ENCODE measurements around the gene ADIRF. TPM values are rescaled to one million over a fixed set of nuclear protein-coding genes. Genes with fewer than 3 reads are reported as not detected.

ADIRF gene
- total RNA-seq, 2 experiments from 2014 or later: not detected

GRCh38 chr10:86957471-86958115 is 10.7 kb upstream of the ADIRF start, which contains the start of gene MMRN2:
Gene MMRN2 (minus strand): TSS chr10:86957615. CDS start chr10:86957541, 74 bp downstream.
- ChIA-PET POLR2A (no interaction called here), CTCF (interaction anchor here (0.7 to 3.6 kb wide), 3 partner anchors 8 to 657 kb away, joined by 3 to 19 read pairs (median 6); no protein-coding TSS in a partner anchor)
- Mint-ChIP-seq H3K27me3 (no peaks in the 10 kb centered on the region), H3K27ac (no peak within 1 kb of the TSS), H3K4me3 (no peak within 1 kb of the TSS), H3K36me3 (ENCODE audit: low read depth) (no peaks in the 10 kb centered on the region), H3K4me1 (no peaks in the 10 kb centered on the region), H3K9me3 (ENCODE audit: low read depth) (peaks cover 2% of the 10 kb centered on the region)
- intact Hi-C loops (cut with DNase I, micrococcal nuclease): no loop called here
- no peak for ATAC-seq
- DNase-seq: no peak

GRCh38 chr10:86958116-86958900 is 10.0 kb upstream of the ADIRF start, which contains the start of gene SNCG:
Gene SNCG (plus strand): TSS chr10:86958599. CDS start chr10:86958698, 99 bp downstream.
- H3K4me1 Mint-ChIP-seq: no peaks in the 10 kb centered on the region
- DNase-seq: peak; percentile 5
- CTCF ChIA-PET: interaction anchor here (1.1 to 3.6 kb wide), 2 partner anchors 11 to 19 kb away, joined by 3 to 19 read pairs; no protein-coding TSS in a partner anchor
- H3K9me3 Mint-ChIP-seq (ENCODE audit: low read depth): no peaks in the 10 kb centered on the region
- intact Hi-C loops (cut with DNase I, micrococcal nuclease): no loop called here
- H3K27ac Mint-ChIP-seq: no peak within 1 kb of the TSS
- no peaks in the 10 kb centered on the region for H3K27me3 Mint-ChIP-seq
- H3K36me3 Mint-ChIP-seq (ENCODE audit: low read depth): no peaks in the 10 kb centered on the region
- POLR2A ChIA-PET: no interaction called here
- no peak within 1 kb of the TSS for H3K4me3 Mint-ChIP-seq
- ATAC-seq: no peak

- Mint-ChIP-seq H3K9me3 (ENCODE audit: low read depth) (no peaks in the 10 kb centered on the region), H3K27me3 (no peaks in the 10 kb centered on the region), H3K4me3 (no peak overlapping the region), H3K27ac (no peak overlapping the region), H3K4me1 (no peaks in the 10 kb centered on the region), H3K36me3 (ENCODE audit: low read depth) (no peaks in the 10 kb centered on the region)
- ChIA-PET CTCF (interaction anchor here (1.1 to 3.6 kb wide), 2 partner anchors 11 to 19 kb away, joined by 3 to 19 read pairs; no protein-coding TSS in a partner anchor), POLR2A (no interaction called here)
- intact Hi-C loops (cut with DNase I, micrococcal nuclease): no loop called here
- no peak for ATAC-seq
- DNase-seq: peak; percentile 4
These were observed 9.2 kb upstream of the ADIRF start for GRCh38 chr10:86958901-86959736.

- Mint-ChIP-seq H3K9me3 (ENCODE audit: low read depth) (no peaks in the 10 kb centered on the region), H3K4me1 (no peaks in the 10 kb centered on the region), H3K36me3 (ENCODE audit: low read depth) (no peaks in the 10 kb centered on the region), H3K27me3 (no peaks in the 10 kb centered on the region), H3K27ac (no peak overlapping the region), H3K4me3 (no peak overlapping the region)
- POLR2A ChIA-PET: no interaction called here
- CTCF ChIA-PET: no interaction called here
- ATAC-seq (no peak), DNase-seq (peak; percentile 3)
- intact Hi-C loops (cut with DNase I, micrococcal nuclease): loop anchor here (1.0 to 10.0 kb wide), 3 partner anchors 20 to 271 kb away; partner anchors contain the start of genes GLUD1 (in 1 of the 2) and SHLD2 (in 1 of the 2)
These were observed 8.6 kb upstream of the ADIRF start for GRCh38 chr10:86959737-86960002.

GRCh38 chr10:86960003-86960862 is 8.0 kb upstream of the ADIRF start:
- ATAC-seq (peak; percentile 94), DNase-seq (peak; percentile 69)
- POLR2A ChIA-PET: no interaction called here
- Mint-ChIP-seq H3K9me3 (ENCODE audit: low read depth) (no peaks in the 10 kb centered on the region), H3K4me3 (no peak overlapping the region), H3K36me3 (ENCODE audit: low read depth) (no peaks in the 10 kb centered on the region), H3K27me3 (no peaks in the 10 kb centered on the region), H3K27ac (no peak overlapping the region), H3K4me1 (no peaks in the 10 kb centered on the region)
- CTCF ChIA-PET: interaction anchor here (0.7 to 1.5 kb wide), 6 partner anchors 9 to 370 kb away, joined by 3 to 13 read pairs (median 4); no protein-coding TSS in a partner anchor
- intact Hi-C loops (cut with DNase I, micrococcal nuclease): loop anchor here (1.0 to 10.0 kb wide), 3 partner anchors 21 to 272 kb away; partner anchors contain the start of genes GLUD1 (in 1 of the 2) and SHLD2 (in 1 of the 2)

GRCh38 chr10:86960863-86961434 is 7.3 kb upstream of the ADIRF start:
- POLR2A ChIA-PET: no interaction called here
- CTCF ChIA-PET: interaction anchor here (0.7 to 1.5 kb wide), 6 partner anchors 9 to 371 kb away, joined by 3 to 13 read pairs (median 4); no protein-coding TSS in a partner anchor

GRCh38 chr10:86961481-86962091 is 6.7 kb upstream of the ADIRF start:
- intact Hi-C loops (cut with DNase I, micrococcal nuclease): loop anchor here in 1 of 2 experiments (10.0 kb wide), 1 partner anchor 133 kb away; the partner anchor contains the start of genes GLUD1 and SHLD2
- POLR2A ChIA-PET: no interaction called here

More at GRCh38 chr10:86960863-86961434, 7.3 kb upstream of the ADIRF start:
- Mint-ChIP-seq H3K4me1 (peaks cover 5% of the 10 kb centered on the region), H3K36me3 (ENCODE audit: low read depth) (no peaks in the 10 kb centered on the region), H3K27me3 (no peaks in the 10 kb centered on the region), H3K4me3 (no peak overlapping the region), H3K9me3 (ENCODE audit: low read depth) (no peaks in the 10 kb centered on the region), H3K27ac (no peak overlapping the region)
- intact Hi-C loops (cut with DNase I, micrococcal nuclease): loop anchor here (1.0 to 10.0 kb wide), 3 partner anchors 22 to 273 kb away; partner anchors contain the start of genes GLUD1 (in 1 of the 2) and SHLD2 (in 1 of the 2)
- ATAC-seq: no peak
- peak; percentile 1 for DNase-seq

GRCh38 chr10:86962136-86962980 is 5.9 kb upstream of the ADIRF start:
- DNase-seq: peak; percentile 3
- ChIA-PET CTCF (interaction anchor here (1.0 kb wide), 1 partner anchor 21 kb away, joined by 3 read pairs; no protein-coding TSS in a partner anchor), POLR2A (no interaction called here)
- Mint-ChIP-seq H3K4me3 (no peak overlapping the region), H3K4me1 (peaks cover 16% of the 10 kb centered on the region), H3K27me3 (no peaks in the 10 kb centered on the region), H3K36me3 (ENCODE audit: low read depth) (no peaks in the 10 kb centered on the region), H3K9me3 (ENCODE audit: low read depth) (no peaks in the 10 kb centered on the region), H3K27ac (no peak overlapping the region)
- no peak for ATAC-seq
- intact Hi-C loops (cut with DNase I, micrococcal nuclease): loop anchor here in 1 of 2 experiments (10.0 kb wide), 1 partner anchor 132 kb away; the partner anchor contains the start of genes GLUD1 and SHLD2

More at GRCh38 chr10:86961481-86962091, 6.7 kb upstream of the ADIRF start:
- ATAC-seq: no peak
- H3K9me3 Mint-ChIP-seq (ENCODE audit: low read depth): no peaks in the 10 kb centered on the region
- no peak overlapping the region for H3K4me3 Mint-ChIP-seq
- H3K36me3 Mint-ChIP-seq (ENCODE audit: low read depth): no peaks in the 10 kb centered on the region
- CTCF ChIA-PET: interaction anchor here (1.0 to 1.5 kb wide), 2 partner anchors 20 to 24 kb away, joined by 3 to 13 read pairs; no protein-coding TSS in a partner anchor
- H3K4me1 Mint-ChIP-seq: peaks cover 11% of the 10 kb centered on the region
- no peaks in the 10 kb centered on the region for H3K27me3 Mint-ChIP-seq
- no peak overlapping the region for H3K27ac Mint-ChIP-seq
- peak; percentile 2 for DNase-seq

GRCh38 chr10:86962981-86963310 is 5.3 kb upstream of the ADIRF start:
- Mint-ChIP-seq H3K4me3 (no peak overlapping the region), H3K27me3 (no peaks in the 10 kb centered on the region), H3K4me1 (peaks cover 16% of the 10 kb centered on the region), H3K27ac (no peak overlapping the region), H3K36me3 (ENCODE audit: low read depth) (no peaks in the 10 kb centered on the region), H3K9me3 (ENCODE audit: low read depth) (no peaks in the 10 kb centered on the region)
- intact Hi-C loops (cut with DNase I, micrococcal nuclease): loop anchor here in 1 of 2 experiments (10.0 kb wide), 1 partner anchor 132 kb away; the partner anchor contains the start of genes GLUD1 and SHLD2
- POLR2A ChIA-PET: no interaction called here
- CTCF ChIA-PET: no interaction called here
- no peak for ATAC-seq
- no peak for DNase-seq
